HEK293 (cell line): ENCODE results near the gene EPM2A.

ENCODE experiments used
- BCL11B ChIP-seq: fragments of 450-650 bp; formaldehyde crosslinking; IDR thresholded peaks from 2 replicates; pipeline ENCODE4 v1.5.1; 2016; ENCODE audit warnings: low read depth, missing biosample characterization, missing genetic modification characterization
- EGR2 ChIP-seq: fragments of 450-650 bp; formaldehyde crosslinking; IDR thresholded peaks from 2 replicates; pipeline ENCODE4 v1.5.1; 2016; ENCODE audit warnings: low read depth, missing biosample characterization, missing genetic modification characterization
- KLF1 ChIP-seq: fragments of 450-650 bp; formaldehyde crosslinking; IDR thresholded peaks from 2 replicates; pipeline ENCODE4 v1.5.1; 2016; ENCODE audit warnings: missing biosample characterization, missing genetic modification characterization
- MZF1 ChIP-seq: fragments of 450-650 bp; formaldehyde crosslinking; IDR thresholded peaks from 2 replicates; pipeline ENCODE4 v1.5.1; 2017; ENCODE audit warnings: missing biosample characterization, missing genetic modification characterization, borderline replicate concordance
- PATZ1 ChIP-seq: fragments of 450-650 bp; formaldehyde crosslinking; IDR thresholded peaks from 2 replicates; pipeline ENCODE4 v1.5.1; 2016; ENCODE audit warnings: missing biosample characterization, missing genetic modification characterization
- REPIN1 ChIP-seq: fragments of 450-650 bp; formaldehyde crosslinking; IDR thresholded peaks from 2 replicates; pipeline ENCODE4 v1.5.1; 2017; ENCODE audit warnings: missing biosample characterization, missing genetic modification characterization, low read depth
- REST ChIP-seq: fragments of 450-650 bp; formaldehyde crosslinking; IDR thresholded peaks from 2 replicates; pipeline ENCODE4 v1.5.1; 2016; ENCODE audit warnings: missing biosample characterization, missing genetic modification characterization
- SP7 ChIP-seq: fragments of 450-650 bp; formaldehyde crosslinking; IDR thresholded peaks from 2 replicates; pipeline ENCODE4 v1.5.1; 2016; ENCODE audit warnings: missing biosample characterization, missing genetic modification characterization
- ZFP37 ChIP-seq: fragments of 450-650 bp; formaldehyde crosslinking; IDR thresholded peaks from 2 replicates; pipeline ENCODE4 v1.5.1; 2016; ENCODE audit warnings: missing biosample characterization, missing genetic modification characterization
- ZNF157 ChIP-seq: fragments of 450-650 bp; formaldehyde crosslinking; IDR thresholded peaks from 2 replicates; pipeline ENCODE4 v1.5.1; 2016; ENCODE audit warnings: missing biosample characterization, missing genetic modification characterization
- ZNF16 ChIP-seq: fragments of 450-650 bp; formaldehyde crosslinking; IDR thresholded peaks from 2 replicates; pipeline ENCODE4 v1.5.1; 2016; ENCODE audit warnings: low read depth, missing biosample characterization, missing genetic modification characterization
- ZNF184 ChIP-seq: fragments of 450-650 bp; IDR thresholded peaks from 2 replicates; pipeline ENCODE4 v1.5.1; 2018; ENCODE audit warnings: missing biosample characterization, mild to moderate bottlenecking, missing genetic modification characterization
- ZNF211 ChIP-seq: fragments of 450-650 bp; formaldehyde crosslinking; IDR thresholded peaks from 2 replicates; pipeline ENCODE4 v1.5.1; 2016; ENCODE audit warnings: low read depth, missing biosample characterization, missing genetic modification characterization
- ZNF398 ChIP-seq: fragments of 450-650 bp; formaldehyde crosslinking; IDR thresholded peaks from 2 replicates; pipeline ENCODE4 v1.5.1; 2017; ENCODE audit warnings: missing biosample characterization, missing genetic modification characterization
- ZNF449 ChIP-seq: fragments of 450-650 bp; formaldehyde crosslinking; IDR thresholded peaks from 2 replicates; pipeline ENCODE4 v1.5.1; 2017; ENCODE audit warnings: missing biosample characterization, mild to moderate bottlenecking, missing genetic modification characterization, moderate library complexity
- ZNF48 ChIP-seq: fragments of 450-650 bp; formaldehyde crosslinking; IDR thresholded peaks from 2 replicates; pipeline ENCODE4 v1.5.1; 2016; ENCODE audit warnings: missing biosample characterization, missing genetic modification characterization
- ZNF521 ChIP-seq: fragments of 450-650 bp; formaldehyde crosslinking; IDR thresholded peaks from 2 replicates; pipeline ENCODE4 v1.5.1; 2017; ENCODE audit warnings: missing biosample characterization, mild to moderate bottlenecking, missing genetic modification characterization
- ZNF548 ChIP-seq: fragments of 450-650 bp; formaldehyde crosslinking; IDR thresholded peaks from 2 replicates; pipeline ENCODE4 v1.5.1; 2016; ENCODE audit warnings: missing biosample characterization, missing genetic modification characterization
- ZNF549 ChIP-seq: fragments of 450-650 bp; IDR thresholded peaks from 2 replicates; pipeline ENCODE4 v1.5.1; 2018; ENCODE audit warnings: missing biosample characterization, missing genetic modification characterization, mild to moderate bottlenecking, inconsistent platforms, moderate library complexity
- ZNF610 ChIP-seq: fragments of 450-650 bp; formaldehyde crosslinking; IDR thresholded peaks from 2 replicates; pipeline ENCODE4 v1.5.1; 2016; ENCODE audit warnings: missing biosample characterization, missing genetic modification characterization, borderline replicate concordance
- ZNF626 ChIP-seq: fragments of 450-650 bp; sonication (Bioruptor Pico); formaldehyde crosslinking; IDR thresholded peaks from 2 replicates; pipeline ENCODE4 v1.5.1; 2018; ENCODE audit warnings: missing biosample characterization, missing genetic modification characterization, inconsistent platforms
- ZNF639 ChIP-seq: fragments of 450-650 bp; formaldehyde crosslinking; IDR thresholded peaks from 2 replicates; pipeline ENCODE4 v1.5.1; 2016; ENCODE audit warnings: missing biosample characterization, missing genetic modification characterization
- ZNF654 ChIP-seq: fragments of 450-650 bp; formaldehyde crosslinking; IDR thresholded peaks from 2 replicates; pipeline ENCODE4 v1.5.1; 2016; ENCODE audit warnings: low read depth, missing biosample characterization, missing genetic modification characterization
- ZNF704 ChIP-seq: fragments of 450-650 bp; formaldehyde crosslinking; IDR thresholded peaks from 2 replicates; pipeline ENCODE4 v1.5.1; 2016; ENCODE audit warnings: missing biosample characterization, missing genetic modification characterization
- ZNF747 ChIP-seq: fragments of 450-650 bp; formaldehyde crosslinking; IDR thresholded peaks from 2 replicates; pipeline ENCODE4 v1.5.1; 2016; ENCODE audit warnings: missing biosample characterization, missing genetic modification characterization
- ZSCAN4 ChIP-seq: fragments of 450-650 bp; formaldehyde crosslinking; IDR thresholded peaks from 2 replicates; pipeline ENCODE4 v1.5.1; 2017; ENCODE audit warnings: missing biosample characterization, missing genetic modification characterization

The EPM2A gene

GRCh38 chr6:145734486-145735355 is 599 bp downstream of the EPM2A start (continued):
- TF ChIP-seq ZNF704 (no peak), ZNF626 (tag by site-specific recombination) (no peak), KLF1 (no peak), ZNF48 (tag by site-specific recombination) (no peak), SP7 (tag by site-specific recombination) (peak; percentile 78), ZNF549 (no peak), ZNF398 (tag by site-specific recombination) (peak; percentile 70), PATZ1 (tag by site-specific recombination) (peak; percentile 95), ZNF654 (tag by site-specific recombination) (no peak), ZFP37 (tag by site-specific recombination) (peak; percentile 91; the same call in 1 of the 2 replicates), ZNF16 (tag by site-specific recombination) (no peak), EGR2 (tag by site-specific recombination) (peak; percentile 83), ZNF521 (tag by site-specific recombination) (no peak), REST (tag by site-specific recombination) (0 out of 2 replicates have a peak, but pooled peaks have one; percentile 24), ZNF184 (tag by site-specific recombination) (no peak), ZNF610 (tag by site-specific recombination) (peak; percentile 69), ZNF639 (tag by site-specific recombination) (0 out of 2 replicates have a peak, but pooled peaks have one; percentile 36), ZNF211 (tag by site-specific recombination) (no peak), MZF1 (tag by site-specific recombination) (no peak), ZNF157 (tag by site-specific recombination) (no peak), ZNF548 (tag by site-specific recombination) (no peak), BCL11B (tag by site-specific recombination) (0 out of 2 replicates have a peak, but pooled peaks have one; percentile 61), ZSCAN4 (tag by site-specific recombination) (no peak), ZNF449 (tag by site-specific recombination) (no peak; the same call in 1 of the 2 replicates), REPIN1 (tag by site-specific recombination) (no peak), ZNF747 (tag by site-specific recombination) (no peak)
